HepG2 (cell line): ENCODE results near the gene JMJD1C. TPM values are rescaled to one million over a fixed set of nuclear protein-coding genes. Genes with fewer than 3 reads are reported as not detected.

ENCODE experiments used
- AHR ChIP-seq: IDR thresholded peaks from 2 replicates; pipeline ENCODE4 v1.6.1; 2018; ENCODE audit warnings: missing genetic modification reagents, missing compliant biosample characterization
- ARNT2 ChIP-seq: sonication (generic); formaldehyde crosslinking; IDR thresholded peaks from 2 replicates; pipeline ENCODE4 v1.8.0; 2022; ENCODE audit warnings: mild to moderate bottlenecking, low read depth, missing genetic modification reagents, moderate library complexity
- DRAP1 ChIP-seq: IDR thresholded peaks from 2 replicates; pipeline ENCODE4 v1.6.1; 2016; ENCODE audit warnings: missing genetic modification reagents, missing compliant biosample characterization
- FOXA3 ChIP-seq: IDR thresholded peaks from 2 replicates; pipeline ENCODE4 v1.6.1; 2016; ENCODE audit warnings: missing genetic modification reagents, missing compliant biosample characterization
- HNRNPK ChIP-seq: fragments of 200-400 bp; formaldehyde crosslinking; IDR thresholded peaks from 2 replicates; pipeline ENCODE4 v1.6.1; 2018; ENCODE audit warnings: low read length, low read depth, moderate library complexity, mild to moderate bottlenecking; ENCODE audit not compliant: poor library complexity, severe bottlenecking
- JUN ChIP-seq: sonication (generic); formaldehyde crosslinking; IDR thresholded peaks from 2 replicates; pipeline ENCODE4 v1.4.0; 2020; ENCODE audit warnings: mild to moderate bottlenecking, missing genetic modification reagents
- KDM2A ChIP-seq: sonication (generic); formaldehyde crosslinking; IDR thresholded peaks from 2 replicates; pipeline ENCODE4 v1.4.0; 2020; ENCODE audit warnings: low read depth, missing genetic modification reagents, borderline replicate concordance
- MAFF ChIP-seq: IDR thresholded peaks from 2 replicates; pipeline ENCODE4 v1.6.1; 2011; ENCODE audit warnings: low read depth, low read length, improper control_type of control experiment
- NR2C2 ChIP-seq: sonication (generic); formaldehyde crosslinking; IDR thresholded peaks from 2 replicates; pipeline ENCODE4 v1.4.0; 2020; ENCODE audit warnings: missing genetic modification reagents, mild to moderate bottlenecking, moderate library complexity, borderline replicate concordance
- REXO4 ChIP-seq: sonication (generic); formaldehyde crosslinking; IDR thresholded peaks from 2 replicates; pipeline ENCODE4 v1.8.0; 2022; ENCODE audit warnings: missing genetic modification reagents, mild to moderate bottlenecking, borderline replicate concordance
- SYNCRIP ChIP-seq: fragments of 200-400 bp; formaldehyde crosslinking; IDR thresholded peaks from 2 replicates; pipeline ENCODE4 v1.6.1; 2018; ENCODE audit warnings: mild to moderate bottlenecking, low read depth, low read length; ENCODE audit not compliant: insufficient read depth
- TBL1XR1 ChIP-seq: fragments of 150-350 bp; IDR thresholded peaks from 2 replicates; pipeline ENCODE4 v1.6.1; 2014; ENCODE audit warnings: borderline replicate concordance, low read length; ENCODE audit not compliant: partially characterized antibody
- TBP ChIP-seq: sonication (generic); formaldehyde crosslinking; IDR thresholded peaks from 2 replicates; pipeline ENCODE4 v1.5.0; 2020; ENCODE audit warnings: missing genetic modification reagents
- ZBTB8A ChIP-seq: sonication (generic); formaldehyde crosslinking; IDR thresholded peaks from 2 replicates; pipeline ENCODE4 v1.4.0; 2020; ENCODE audit warnings: mild to moderate bottlenecking, low read depth, missing genetic modification reagents, borderline replicate concordance
- ZFAT ChIP-seq: sonication (generic); formaldehyde crosslinking; conservative IDR thresholded peaks from 2 replicates; pipeline ENCODE4 v1.8.1; 2023; ENCODE audit warnings: missing genetic modification reagents, inconsistent platforms
- ZKSCAN1 ChIP-seq: fragments of 150-350 bp; IDR thresholded peaks from 2 replicates; pipeline ENCODE4 v1.6.1; 2014; ENCODE audit warnings: low read length
- ZMYM2 ChIP-seq: sonication (generic); formaldehyde crosslinking; IDR thresholded peaks from 2 replicates; pipeline ENCODE4 v1.8.0; 2022; ENCODE audit warnings: mild to moderate bottlenecking, missing genetic modification reagents
- ZNF331 ChIP-seq: sonication (generic); formaldehyde crosslinking; IDR thresholded peaks from 2 replicates; pipeline ENCODE4 v1.4.0; 2020; ENCODE audit warnings: missing genetic modification reagents
- ZNF441 ChIP-seq: sonication (generic); formaldehyde crosslinking; IDR thresholded peaks from 2 replicates; pipeline ENCODE4 v1.7.0; 2021; ENCODE audit warnings: missing genetic modification reagents, borderline replicate concordance
- ZNF503 ChIP-seq: sonication (generic); formaldehyde crosslinking; IDR thresholded peaks from 2 replicates; pipeline ENCODE4 v1.4.0; 2020; ENCODE audit warnings: missing genetic modification reagents
- ZNF549 ChIP-seq: sonication (generic); formaldehyde crosslinking; IDR thresholded peaks from 2 replicates; pipeline ENCODE4 v1.5.0; 2020; ENCODE audit warnings: missing genetic modification reagents
- ZNF567 ChIP-seq: sonication (generic); formaldehyde crosslinking; IDR thresholded peaks from 2 replicates; pipeline ENCODE4 v1.8.1; 2023; ENCODE audit warnings: mild to moderate bottlenecking, missing genetic modification reagents, borderline replicate concordance
- polyA plus RNA-seq, 8 experiments: library from polyadenylated mRNA; depleted of rRNA in 3 of 8; stranded (reverse) in 7 of 8; unstranded in 1 of 8; fragments of >200 nt; fragmentation: Illumina TruSeq in 4 of 8; extraction: Trizol in 4 of 8; gene quantifications; 2 replicates each; pipeline versions ENCODE4 v1.2.1 to v1.2.3, GENCODE V29; 2011 to 2016; ENCODE audit warnings: low read depth in 4 of 8, missing spikeins in 1 of 8, mixed read lengths in 1 of 8; ENCODE audit not compliant: insufficient read depth in 1 of 8
- total RNA-seq, 5 experiments: library from RNA; depleted of rRNA; stranded (reverse); fragments of >200 nt; fragmentation: Illumina TruSeq; extraction: Trizol; gene quantifications; 2 replicates each; pipeline ENCODE4 v1.2.3, GENCODE V29; 2016; ENCODE audit warnings: low read depth in 1 of 5
- TF ChIP-seq, protein P1 (sequence below): IDR thresholded peaks from 2 replicates; pipeline ENCODE4 v1.6.1; 2016; ENCODE audit warnings: mild to moderate bottlenecking, missing biosample characterization, missing genetic modification reagents
- TF ChIP-seq, protein P2 (sequence below): sonication (generic); formaldehyde crosslinking; IDR thresholded peaks from 2 replicates; pipeline ENCODE4 v1.5.1; 2020; ENCODE audit warnings: missing genetic modification reagents, mild to moderate bottlenecking, borderline replicate concordance

The JMJD1C gene
- total and polyA plus RNA-seq, 2 of the 13 experiments (the other 11 are each of a cell fraction or from before 2014, with no cell fraction given), result 42.3 to 42.7 TPM

- peak; percentile 61; the same call in 1 of the 2 replicates for TF ChIP-seq JUN (CRISPR knock-in tag)
- TF ChIP-seq ZNF503, result peak; percentile 44
- TF ChIP-seq, protein P1, sequence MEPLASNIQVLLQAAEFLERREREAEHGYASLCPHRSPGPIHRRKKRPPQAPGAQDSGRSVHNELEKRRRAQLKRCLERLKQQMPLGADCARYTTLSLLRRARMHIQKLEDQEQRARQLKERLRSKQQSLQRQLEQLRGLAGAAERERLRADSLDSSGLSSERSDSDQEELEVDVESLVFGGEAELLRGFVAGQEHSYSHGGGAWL (CRISPR knock-in tag), result peak; percentile 62; the same call in 1 of the 2 replicates
- TF ChIP-seq ZBTB8A (CRISPR knock-in tag), result no peak
- peak; percentile 56; the same call in 1 of the 2 replicates for TF ChIP-seq ZMYM2 (CRISPR knock-in tag)
- TF ChIP-seq ZNF331 (CRISPR knock-in tag), result peak; percentile 56; the same call in 1 of the 2 replicates
- 0 out of 2 replicates have a peak, but pooled peaks have one; percentile 63 for TF ChIP-seq ZFAT (CRISPR knock-in tag)
- no peak for TF ChIP-seq ZKSCAN1
- TF ChIP-seq TBL1XR1, result peak; percentile 12
- no peak for TF ChIP-seq HNRNPK
- TF ChIP-seq ARNT2 (CRISPR knock-in tag), result peak; percentile 53; the same call in 1 of the 2 replicates
- peak; percentile 87 for TF ChIP-seq KDM2A (CRISPR knock-in tag)
- TF ChIP-seq ZNF567 (CRISPR knock-in tag), result peak; percentile 90; the same call in 1 of the 2 replicates
- TF ChIP-seq, protein P2, sequence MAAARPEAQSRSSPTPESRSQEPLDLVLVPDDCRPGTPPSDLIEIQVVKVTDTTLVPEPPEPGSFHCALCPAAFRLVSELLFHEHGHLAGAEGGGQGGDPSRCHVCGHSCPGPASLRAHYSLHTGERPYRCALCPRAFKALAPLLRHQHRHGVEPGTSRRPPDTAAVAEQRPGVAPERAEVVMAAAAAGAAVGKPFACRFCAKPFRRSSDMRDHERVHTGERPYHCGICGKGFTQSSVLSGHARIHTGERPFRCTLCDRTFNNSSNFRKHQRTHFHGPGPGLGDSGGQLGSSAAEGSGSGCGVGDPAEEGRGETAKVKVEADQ (CRISPR knock-in tag), result no peak
- no peak for TF ChIP-seq REXO4 (CRISPR knock-in tag)
- peak; percentile 41 for TF ChIP-seq DRAP1 (CRISPR knock-in tag)
- TF ChIP-seq FOXA3 (CRISPR knock-in tag), result peak; percentile 55; the same call in 1 of the 2 replicates
- TF ChIP-seq TBP (CRISPR knock-in tag), result no peak; the same call in 1 of the 2 replicates
- no peak for TF ChIP-seq MAFF
- no peak; the same call in 1 of the 2 replicates for TF ChIP-seq ZNF441 (CRISPR knock-in tag)
- TF ChIP-seq AHR (CRISPR knock-in tag), result peak; percentile 47; the same call in 1 of the 2 replicates
- 0 out of 2 replicates have a peak, but pooled peaks have one; percentile 49 for TF ChIP-seq ZNF549 (CRISPR knock-in tag)
- peak; percentile 60; the same call in 1 of the 2 replicates for TF ChIP-seq NR2C2
- no peak for TF ChIP-seq SYNCRIP
Observed at GRCh38 chr10:63465293-63466143, at the start of gene JMJD1C (continued).
